Left ventricle myocardium inferior (tissue), 1 donor: ENCODE results near the gene HIGD2A. TPM values are rescaled to one million over a fixed set of nuclear protein-coding genes. Genes with fewer than 3 reads are reported as not detected.

Source experiments
- DNase-seq: peaks from one replicate; pipeline ENCODE4 v3.0.0-alpha.2; 2020
- H3K27ac ChIP-seq: fragments of 200-600 bp; replicated peaks from 2 replicates; pipeline ENCODE4 v1.8.0; 2021
- H3K27me3 ChIP-seq: fragments of 200-600 bp; 2 replicates; pipeline ENCODE4 v1.8.0; 2021; ENCODE audit warnings: low read depth
- H3K36me3 ChIP-seq: fragments of 200-600 bp; 2 replicates; pipeline ENCODE4 v1.8.0; 2021
- H3K4me1 ChIP-seq: fragments of 200-600 bp; 2 replicates; pipeline ENCODE4 v1.8.0; 2021
- H3K4me3 ChIP-seq: fragments of 200-600 bp; 2 replicates; pipeline ENCODE4 v1.8.0; 2021; ENCODE audit warnings: mild to moderate bottlenecking, moderate library complexity
- H3K9me3 ChIP-seq: fragments of 200-600 bp; replicated peaks from 2 replicates; pipeline ENCODE4 v1.8.0; 2021
- CTCF ChIP-seq: fragments of 200-600 bp; IDR thresholded peaks from 2 replicates; pipeline ENCODE4 v1.8.0; 2021; ENCODE audit warnings: antibody characterized with exemption, mild to moderate bottlenecking, borderline replicate concordance
- intact Hi-C: fragments of 100-400 bp; cut with micrococcal nuclease; formaldehyde crosslinking; loops from one replicate; pipeline ENCODE4 v1.11.0; 2022
- total RNA-seq: library from RNA; stranded (reverse); fragmentation: NEBNext Ultra II Directional; extraction: Animal tissue kit (Norgen Biotek cat#: 25700); gene quantifications from one replicate; pipeline ENCODE4 v1.2.1, GENCODE V29; 2021
- donor health status: DM: no; HTN: yes; CAD: no; lungs with severe emphysema.

The HIGD2A gene
- total RNA-seq, 1 donor from 2014 or later, result 217 TPM

GRCh38 chr5:176371621-176372539, 16.7 kb upstream of the HIGD2A start:
- Histone ChIP-seq H3K9me3 (no peaks in the 10 kb centered on the region), H3K27me3 (no peaks in the 10 kb centered on the region), H3K4me3 (no peak overlapping the region), H3K27ac (peak overlapping the region; percentile 72), H3K4me1 (peaks cover 48% of the 10 kb centered on the region), H3K36me3 (peaks cover 28% of the 10 kb centered on the region)
- no peak for DNase-seq
- no peak for TF ChIP-seq CTCF
- intact Hi-C loops, result no loop called here

GRCh38 chr5:176373100-176373818, 15.3 kb upstream of the HIGD2A start:
- Histone ChIP-seq H3K4me3 (no peak overlapping the region), H3K27me3 (no peaks in the 10 kb centered on the region), H3K4me1 (peaks cover 48% of the 10 kb centered on the region), H3K9me3 (no peaks in the 10 kb centered on the region), H3K36me3 (peaks cover 16% of the 10 kb centered on the region), H3K27ac (peak overlapping the region; percentile 72)
- no peak for TF ChIP-seq CTCF
- DNase-seq, result peak; percentile 38
- intact Hi-C loops, result no loop called here

- H3K4me1 ChIP-seq, result peaks cover 24% of the 10 kb centered on the region
- no peaks in the 10 kb centered on the region for H3K9me3 ChIP-seq
- H3K27me3 ChIP-seq, result no peaks in the 10 kb centered on the region
- H3K36me3 ChIP-seq, result peaks cover 33% of the 10 kb centered on the region
- no peak overlapping the region for H3K4me3 ChIP-seq
- no peak for DNase-seq
- TF ChIP-seq CTCF, result no peak
- intact Hi-C loops, result no loop called here
- H3K27ac ChIP-seq, result peak overlapping the region; percentile 88
These were observed 8.7 kb upstream of the HIGD2A start for GRCh38 chr5:176379881-176380280.

- H3K36me3 ChIP-seq, result peaks cover 48% of the 10 kb centered on the region
- DNase-seq, result no peak
- H3K4me3 ChIP-seq, result peak overlapping the region; percentile 18
These were observed 7.1 kb upstream of the HIGD2A start for GRCh38 chr5:176381423-176381822.

GRCh38 chr5:176381979-176382378, 6.6 kb upstream of the HIGD2A start:
- H3K4me3 ChIP-seq, result no peak overlapping the region
- peaks cover 31% of the 10 kb centered on the region for H3K4me1 ChIP-seq
- DNase-seq, result no peak
- peak overlapping the region; percentile 88 for H3K27ac ChIP-seq
- intact Hi-C loops, result no loop called here
- no peaks in the 10 kb centered on the region for H3K27me3 ChIP-seq
- peaks cover 49% of the 10 kb centered on the region for H3K36me3 ChIP-seq
- no peaks in the 10 kb centered on the region for H3K9me3 ChIP-seq
- no peak for TF ChIP-seq CTCF

More at GRCh38 chr5:176381423-176381822, 7.1 kb upstream of the HIGD2A start:
- no peak for TF ChIP-seq CTCF
- peak overlapping the region; percentile 88 for H3K27ac ChIP-seq
- no peaks in the 10 kb centered on the region for H3K27me3 ChIP-seq
- peaks cover 25% of the 10 kb centered on the region for H3K4me1 ChIP-seq
- H3K9me3 ChIP-seq, result no peaks in the 10 kb centered on the region
- intact Hi-C loops, result no loop called here
